GM21723 (cell line): ENCODE measurements around the gene KRT79.

Experiments
- ATAC-seq: cut with Tn5 transposase; IDR thresholded peaks from one replicate; pipeline ENCODE4 v1.9.1; 2021; ENCODE audit warnings: mild to moderate bottlenecking, moderate library complexity; ENCODE audit not compliant: unreplicated experiment

KRT79 gene

GRCh38 chr12:52792185-52793029, 41.7 kb downstream of the KRT79 start:
- ATAC-seq: no peak

DNA sequence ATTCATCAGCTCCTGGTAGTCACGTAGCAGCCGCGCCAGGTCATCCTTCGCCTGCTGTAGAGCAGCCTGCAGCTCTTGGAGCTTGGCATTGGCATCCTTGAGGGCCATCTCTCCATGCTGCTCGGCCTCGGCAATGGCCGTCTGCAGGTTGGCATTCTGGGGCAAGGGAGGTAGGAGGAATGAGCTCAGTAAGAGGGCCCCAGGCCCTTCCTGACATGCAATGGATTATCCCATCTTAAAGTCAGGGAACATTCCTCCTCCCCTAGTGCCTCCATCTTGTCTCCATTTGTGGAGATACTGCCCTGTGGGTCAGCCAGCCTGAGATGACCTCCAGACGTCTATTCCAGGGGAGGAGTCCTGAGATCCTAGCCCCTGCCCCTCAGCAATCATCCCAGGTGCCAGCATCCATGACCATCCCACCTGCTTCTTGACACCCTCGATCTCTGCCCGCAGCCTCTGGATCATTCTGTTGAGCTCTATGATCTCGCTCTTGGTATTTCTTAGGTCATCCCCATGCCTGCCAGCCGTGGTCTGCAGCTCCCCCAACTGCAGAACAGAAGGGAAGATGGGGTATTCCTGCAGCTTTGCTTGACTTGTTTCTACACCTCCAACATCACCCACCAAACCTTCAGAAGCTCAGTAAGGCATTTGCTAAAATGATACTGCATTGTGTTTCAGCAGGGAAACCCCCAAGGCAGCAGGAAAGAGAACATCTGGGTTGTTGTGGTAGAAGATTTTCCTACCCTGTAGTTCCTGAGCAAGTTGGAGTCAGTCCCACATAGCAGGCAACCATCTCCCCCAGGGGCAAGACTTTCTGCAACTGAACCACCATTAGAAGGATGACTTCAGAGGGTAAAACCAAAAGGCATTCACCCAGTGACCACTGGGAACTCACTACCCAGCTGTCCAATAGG, 42.6 kb downstream of the KRT79 start:
- no peak for ATAC-seq

- ATAC-seq: no peak
These were observed 43.5 kb downstream of the KRT79 start for GRCh38 chr12:52790427-52791270.

DNA sequence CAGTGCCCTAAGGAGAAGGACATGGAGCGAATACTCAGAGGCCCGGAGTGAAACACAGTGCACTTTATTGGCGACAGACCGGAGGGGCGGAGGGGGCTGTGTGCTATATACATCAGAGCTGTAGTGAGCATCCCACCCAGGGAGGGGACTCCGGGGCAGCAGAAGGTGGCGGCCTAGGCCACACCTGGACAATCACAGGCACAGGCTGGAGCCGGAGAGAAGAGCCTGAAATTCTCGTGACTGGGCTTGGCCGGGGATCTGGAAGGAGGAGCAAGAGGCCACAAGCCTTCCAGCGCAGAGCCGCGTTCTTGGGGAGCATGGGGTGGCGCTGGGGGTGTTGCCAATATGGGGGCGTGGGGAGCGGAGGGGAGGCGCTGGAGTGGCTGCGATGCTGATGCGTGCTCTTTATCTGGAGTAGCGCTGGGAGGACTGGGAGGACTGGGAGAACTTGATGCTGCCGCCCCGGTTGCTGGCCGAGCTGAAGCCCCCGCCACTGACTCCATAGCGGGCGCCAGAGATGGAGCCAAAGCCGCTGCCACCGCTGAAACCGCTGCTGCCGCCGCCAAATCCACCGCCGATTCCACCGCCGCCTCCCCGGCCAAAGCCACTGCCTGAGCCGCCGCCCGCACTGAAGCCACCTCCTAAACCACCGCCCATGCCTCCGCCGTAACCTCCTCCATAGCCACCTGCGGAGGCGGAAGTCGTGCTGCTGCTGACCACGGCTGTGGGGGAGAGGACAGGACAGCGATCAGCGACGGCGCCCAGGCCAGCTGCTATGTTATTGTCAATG, 44.3 kb downstream of the KRT79 start:
- ATAC-seq: no peak

DNA sequence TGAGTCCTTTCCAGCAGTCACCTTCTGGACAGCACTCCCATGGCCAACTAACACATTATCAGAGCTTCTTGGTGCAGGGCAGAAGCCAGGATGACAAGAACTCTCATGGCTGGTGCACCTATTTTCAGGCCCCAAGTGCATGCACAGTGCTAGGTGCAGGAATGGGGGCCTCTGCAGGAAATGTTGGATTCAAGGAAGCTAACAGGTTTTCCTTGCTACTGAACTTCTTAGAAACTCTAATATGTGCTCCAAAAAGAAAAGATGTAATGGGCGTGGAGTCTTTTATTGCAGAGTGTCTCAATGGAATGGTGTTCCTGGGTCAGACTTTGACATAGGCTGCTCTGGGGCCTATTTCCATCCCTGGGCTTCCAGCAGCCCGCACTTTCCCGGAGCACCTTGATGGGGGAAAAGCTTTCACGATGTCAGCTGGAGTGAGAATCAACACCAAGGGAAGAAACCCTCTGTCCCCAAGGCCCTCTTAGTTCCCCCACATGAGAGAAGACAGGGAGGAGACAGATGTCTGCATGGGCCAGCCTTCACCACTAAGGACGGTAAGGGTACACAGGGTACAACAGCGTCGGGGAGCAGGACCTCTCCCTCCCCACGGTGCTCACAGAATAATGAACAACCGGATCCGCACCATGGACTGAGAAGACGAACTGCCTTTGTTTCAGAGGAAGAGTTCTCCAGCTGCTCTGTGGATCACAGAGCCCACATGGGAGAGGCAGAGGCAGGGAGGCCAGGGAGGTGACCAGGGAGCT, 45.1 kb downstream of the KRT79 start:
- ATAC-seq: no peak

DNA sequence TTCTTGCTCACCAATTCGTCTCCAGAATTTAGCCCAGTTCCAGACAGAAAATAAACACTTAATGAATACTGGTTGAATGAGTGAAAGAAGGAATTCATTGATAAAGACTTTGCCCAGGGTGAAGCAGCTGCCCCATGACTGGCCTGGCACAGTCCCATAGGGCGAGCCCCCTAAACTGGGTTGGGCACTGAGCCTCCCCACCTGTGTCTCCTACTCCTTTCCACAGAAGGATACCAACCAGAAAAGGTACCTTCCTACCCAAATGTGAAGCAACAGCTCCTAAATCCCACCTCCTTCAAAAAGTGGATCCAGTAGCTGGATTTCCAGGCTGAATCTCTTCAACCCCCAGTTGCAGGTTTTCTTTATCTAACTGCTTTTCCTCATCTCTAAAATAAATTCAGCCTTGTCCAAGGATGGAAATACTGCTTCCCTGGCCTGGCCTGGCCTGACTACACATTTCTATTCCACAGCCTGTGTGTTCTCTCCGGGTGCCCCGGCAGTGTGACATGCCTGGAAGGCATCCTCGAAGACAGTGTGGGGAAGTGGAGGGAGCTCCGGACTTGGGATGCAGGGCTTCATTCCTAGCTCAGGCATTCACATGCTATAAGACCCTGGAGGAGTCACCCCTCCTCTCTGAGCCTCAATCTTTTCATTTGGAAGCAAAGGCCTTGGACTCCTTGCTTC, 45.8 kb downstream of the KRT79 start:
- no peak for ATAC-seq

DNA sequence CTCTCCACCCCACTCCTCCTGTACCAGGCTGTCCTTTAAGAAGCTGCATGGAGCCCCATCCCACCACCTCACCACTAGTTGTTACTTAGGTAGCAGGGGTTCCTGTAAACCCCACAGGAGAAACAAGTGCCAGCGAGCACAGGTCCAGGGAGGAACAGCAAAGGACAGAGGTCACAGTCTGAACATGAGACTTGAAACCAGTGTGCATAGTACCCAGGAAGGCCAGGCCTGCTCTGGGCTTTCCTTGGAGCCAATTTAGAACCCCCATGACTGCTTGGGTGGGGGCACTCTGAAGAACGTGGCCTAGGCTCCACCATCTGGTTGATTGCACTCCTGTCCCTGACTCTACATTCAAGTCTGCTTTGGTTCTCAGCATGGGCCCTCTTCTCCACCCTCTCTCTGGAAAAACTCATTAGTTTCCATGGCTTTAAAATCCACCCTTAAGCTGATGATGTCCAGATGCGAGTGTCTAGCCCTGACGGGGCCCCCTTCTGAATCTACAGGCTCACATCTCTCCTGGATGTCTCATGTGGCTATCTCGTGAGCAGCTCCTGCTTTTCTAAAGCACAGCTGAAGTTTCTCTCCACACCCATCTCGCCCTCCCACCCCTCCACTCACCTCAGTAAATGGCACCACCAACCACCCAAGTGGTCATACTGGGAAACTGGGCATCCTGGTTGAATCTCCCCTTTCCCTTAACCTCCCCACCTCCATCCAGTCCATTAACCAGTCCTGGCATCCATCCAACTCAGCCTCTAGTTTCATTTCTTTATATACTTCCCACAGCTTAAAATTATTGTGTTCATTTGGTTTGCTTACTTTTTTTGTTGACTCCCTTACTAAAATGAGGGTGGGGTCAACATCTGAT, 46.6 kb downstream of the KRT79 start:
- ATAC-seq: no peak

- ATAC-seq: no peak
These were observed 49.2 kb downstream of the KRT79 start for GRCh38 chr12:52784909-52785308.

- no peak for ATAC-seq
These were observed 50.4 kb downstream of the KRT79 start for GRCh38 chr12:52783563-52784316.

GRCh38 chr12:52782502-52782901, 51.6 kb downstream of the KRT79 start:
- no peak for ATAC-seq

GRCh38 chr12:52781399-52782082, 52.6 kb downstream of the KRT79 start:
- ATAC-seq: no peak

DNA sequence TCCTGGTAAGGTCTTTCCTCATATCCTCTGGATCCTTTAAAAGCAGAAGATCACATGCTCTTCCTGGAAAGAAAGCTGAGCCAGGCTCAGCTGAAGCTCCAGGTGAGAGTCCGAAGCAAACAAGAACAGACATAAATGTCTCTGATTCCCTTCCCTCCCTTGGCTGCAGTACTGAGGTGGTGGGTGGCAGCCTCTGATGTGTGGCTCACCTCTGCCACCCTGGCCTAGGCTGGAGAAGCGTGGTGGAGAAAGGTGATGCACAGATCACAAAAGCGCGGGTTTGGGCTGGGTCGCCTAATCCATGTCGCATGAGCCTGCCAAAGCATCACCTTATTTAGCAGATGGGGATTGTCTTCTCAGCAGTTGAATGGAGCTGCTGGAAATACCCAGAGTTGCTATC, 54.2 kb downstream of the KRT79 start:
- ATAC-seq: no peak

GRCh38 chr12:52778833-52779232, 55.3 kb downstream of the KRT79 start:
- ATAC-seq: no peak

GRCh38 chr12:52777566-52777965, 56.5 kb downstream of the KRT79 start:
- ATAC-seq: no peak

- ATAC-seq: no peak
These were observed 57.2 kb downstream of the KRT79 start, which contains the start of gene KRT76 for GRCh38 chr12:52776913-52777395. TSS of gene KRT76 (minus strand) at chr12:52777345. CDS start at chr12:52777291, 54 bp downstream.

DNA sequence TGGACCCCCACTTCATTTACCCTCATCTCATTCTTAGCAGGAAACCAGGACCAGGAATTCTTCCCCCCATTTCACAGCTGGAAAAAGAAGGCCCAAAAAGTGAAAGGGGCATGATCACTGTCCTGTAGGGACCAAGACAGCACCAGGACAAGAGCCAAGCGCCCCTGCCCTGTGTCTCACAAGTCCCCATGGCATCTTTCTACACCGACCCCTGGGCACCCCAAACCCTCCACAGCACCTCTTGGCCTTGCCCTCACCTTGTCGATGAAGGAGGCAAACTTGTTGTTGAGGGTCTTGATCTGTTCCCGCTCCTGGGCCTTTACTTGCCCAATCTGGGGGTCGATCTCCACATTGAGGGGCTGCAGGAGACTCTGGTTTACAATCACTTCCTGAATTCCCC, 57.7 kb downstream of the KRT79 start:
- ATAC-seq: no peak
